Aorta (tissue), 5 donors: ENCODE data around the gene ATP6AP1. TPM values are rescaled to one million over a fixed set of nuclear protein-coding genes. Genes with fewer than 3 reads are reported as not detected.

Source experiments
- ATAC-seq: fragments of 200-7000 bp; cut with Tn5 transposase; one replicate; pipeline ENCODE4 v1.9.1; 2022; ENCODE audit warnings: moderate library complexity; ENCODE audit not compliant: low FRiP score
- DNase-seq, 2 donors: peaks; one replicate each; pipeline ENCODE4 v3.0.0-alpha.2; 2020
- H3K27ac ChIP-seq, 2 donors: one replicate each; pipeline ENCODE4 v1.5.1; 2013; ENCODE audit warnings: low read length in 2 of 2, mild to moderate bottlenecking in 2 of 2, moderate library complexity in 2 of 2, control low read depth in 1 of 2, inconsistent platforms in 1 of 2, low read depth in 1 of 2
- H3K27me3 ChIP-seq, 2 donors: one replicate each; pipeline ENCODE4 v1.6.1; 2013; ENCODE audit warnings: control low read depth in 1 of 2, low read length in 1 of 2, mild to moderate bottlenecking in 1 of 2, moderate library complexity in 1 of 2; ENCODE audit not compliant: insufficient read depth in 2 of 2, control insufficient read depth in 1 of 2
- H3K36me3 ChIP-seq, 2 donors: one replicate each; pipeline ENCODE4 v1.6.1; 2013; ENCODE audit warnings: control low read depth in 1 of 2, low read length in 1 of 2, mild to moderate bottlenecking in 1 of 2; ENCODE audit not compliant: insufficient read depth in 2 of 2, control insufficient read depth in 1 of 2
- H3K4me1 ChIP-seq, 2 donors: one replicate each; pipeline ENCODE4 v1.6.1; 2013; ENCODE audit warnings: low read length in 2 of 2, control low read depth in 1 of 2, mild to moderate bottlenecking in 1 of 2, moderate library complexity in 1 of 2; ENCODE audit not compliant: insufficient read depth in 2 of 2, control insufficient read depth in 1 of 2
- H3K4me3 ChIP-seq, 2 donors: one replicate each; pipeline ENCODE4 v1.5.1; 2013; ENCODE audit warnings: low read length in 2 of 2, control low read depth in 1 of 2, mild to moderate bottlenecking in 1 of 2
- H3K9me3 ChIP-seq: one replicate; pipeline ENCODE4 v1.6.1; 2013; ENCODE audit warnings: mild to moderate bottlenecking, low read length; ENCODE audit not compliant: control insufficient read depth
- WGBS, 2 donors: extraction: QIAGEN DNeasy Blood & Tissue Kit; methylation state at CpG; one replicate each; pipeline ENCODE4 v1.1.7; 2013; 5-methylcytosine and 5-hydroxymethylcytosine counted together
- intact Hi-C, 2 donors: fragments of 100-400 bp; cut with DNase I; formaldehyde crosslinking; loops; one replicate each; pipeline versions ENCODE4 v1.14.2 to v1.15.0; 2022
- microRNA-seq, 2 donors: library from miRNA; unstranded; fragments of <30 nt; microRNA quantifications; one replicate each; pipeline ENCODE4 v1.2.0, GENCODE V29; 2020
- polyA plus RNA-seq, 2 donors: library from polyadenylated mRNA; stranded (reverse); fragments of 200-250 nt; gene quantifications; one replicate each; pipeline ENCODE4 v1.2.3, GENCODE V29; 2013
- total RNA-seq, 2 donors: library from RNA; stranded (reverse); fragmentation: NEBNext Ultra II Directional; extraction: Animal tissue kit (Norgen Biotek cat#: 25700); gene quantifications; one replicate each; pipeline ENCODE4 v1.2.1, GENCODE V29; 2021
- donor health status: healthy with polysubstance abuse.
- donor health status: Bipolar disorder and iron deficiency.
- donor health status: DM: no; HTN: no; CAD: no.
- donor health status: DM: no; HTN: no; CAD: no.
- donor health status: DM: yes; HTN: yes; CAD: no.

The ATP6AP1 gene
- total and polyA plus RNA-seq, 4 donors, result 44.1 to 77.5 (median 63.4) TPM

DNA sequence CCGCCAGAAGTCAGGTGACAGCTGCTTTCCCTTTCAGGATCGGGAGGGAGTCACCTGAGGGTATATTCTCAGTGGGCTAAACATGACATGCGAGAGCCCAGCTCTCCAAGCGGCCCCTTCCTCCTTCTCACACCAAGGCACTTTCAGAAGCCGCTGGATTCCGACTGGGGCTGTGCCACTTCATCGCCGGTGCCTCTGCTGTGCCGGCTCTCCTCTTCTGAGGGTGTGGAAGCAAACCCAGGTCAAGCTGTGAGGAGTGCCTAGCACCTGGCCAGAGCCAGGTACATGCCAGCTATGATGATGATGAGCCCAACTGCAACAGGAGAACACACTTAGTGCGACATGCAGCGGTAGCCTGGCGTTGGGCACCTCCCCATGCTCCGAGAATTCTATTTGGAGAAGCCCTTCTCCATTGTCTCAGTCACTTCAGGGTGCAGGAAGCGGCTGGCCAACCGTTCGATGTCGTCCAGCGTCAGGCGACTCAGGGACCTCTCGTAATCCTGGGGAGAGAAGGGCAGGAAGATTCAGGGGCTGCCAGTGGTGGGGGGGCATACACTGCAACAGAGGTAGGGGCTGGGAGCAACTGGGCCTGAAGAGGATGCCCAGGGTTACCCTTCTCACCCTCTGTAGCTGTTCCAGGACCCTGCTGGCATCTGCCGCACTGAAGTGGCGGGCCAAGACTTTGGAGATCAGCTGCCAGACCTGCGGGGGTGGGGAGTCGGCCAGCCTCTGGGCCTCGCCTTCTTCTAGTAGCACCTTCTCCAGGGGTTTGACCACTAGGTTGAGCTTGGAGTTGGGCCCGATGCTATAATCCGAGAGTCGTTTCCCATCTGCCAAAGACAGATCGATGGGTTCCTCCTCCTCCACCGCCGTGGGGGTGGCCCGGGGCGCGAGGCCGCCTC lies 56.9 kb downstream of the ATP6AP1 start:
- ATAC-seq (no peak), DNase-seq (peak; percentile 47 to 77)
- Histone ChIP-seq H3K4me3 (peak overlapping the region; percentile 17 to 60), H3K27me3 (peaks cover 0 to under 1% of the 10 kb centered on the region in 2 donors), H3K4me1 (no peaks in the 10 kb centered on the region), H3K36me3 (no peaks in the 10 kb centered on the region), H3K9me3 (no peaks in the 10 kb centered on the region), H3K27ac (no peak overlapping the region)
- intact Hi-C loops, result no loop called here
- 35 to 51% methylated on average over 35 of the region's 35 CpGs for WGBS, 2 donors

DNA sequence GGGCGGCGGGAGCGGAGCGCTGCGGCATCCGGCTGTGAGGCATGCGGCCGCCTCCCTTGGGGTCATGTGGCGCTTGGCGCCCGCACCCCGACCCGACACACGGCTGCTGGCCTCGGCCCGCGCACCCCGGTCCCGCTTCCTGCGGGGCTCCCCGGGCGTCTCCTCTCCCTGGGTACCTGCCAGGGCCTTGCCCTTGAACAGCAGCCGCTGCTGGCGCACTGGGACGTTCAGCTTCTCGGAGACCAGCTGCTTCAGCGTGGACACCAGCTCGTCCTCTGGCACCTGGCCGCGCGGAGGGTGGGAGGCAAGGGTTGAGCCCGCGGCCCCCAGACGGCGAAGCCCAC lies 57.5 kb downstream of the ATP6AP1 start:
- Histone ChIP-seq H3K27me3 (peaks cover 0 to 1% of the 10 kb centered on the region in 2 donors), H3K36me3 (no peaks in the 10 kb centered on the region), H3K9me3 (no peaks in the 10 kb centered on the region), H3K4me3 (peak overlapping the region; percentile 17 to 60), H3K27ac (peak overlapping the region in 1 of 2 donors; percentile 16), H3K4me1 (no peaks in the 10 kb centered on the region)
- DNase-seq (peak; percentile 60 to 79), ATAC-seq (no peak)
- intact Hi-C loops, result no loop called here
- WGBS, 2 donors, result 1 to 37% methylated on average over 34 to 35 of the region's 35 CpGs

Small RNA genes lying within 50 kb of the gene (microRNA-seq; reads per million reads assigned to microRNA genes)
- 0.60 to 0.99 reads per million in 2 donors for gene MIR6858

Other genes starting within 250 kb of the ATP6AP1 start
- gene OPN1MW, start 246.1 kb upstream of the ATP6AP1 start, total RNA-seq, result not detected
- gene OPN1MW, start 246.1 kb upstream of the ATP6AP1 start, polyA plus RNA-seq, result not detected
- not detected for gene OPN1MW2, start 208.9 kb upstream of the ATP6AP1 start, total RNA-seq
- gene OPN1MW2, start 208.9 kb upstream of the ATP6AP1 start, polyA plus RNA-seq, result not detected
- gene OPN1MW3, start 171.1 kb upstream of the ATP6AP1 start, total RNA-seq, result not detected
- not detected for gene OPN1MW3, start 171.1 kb upstream of the ATP6AP1 start, polyA plus RNA-seq
- not detected for gene TEX28, start 133.6 kb upstream of the ATP6AP1 start, total RNA-seq
- not detected for gene TEX28, start 133.6 kb upstream of the ATP6AP1 start, polyA plus RNA-seq
- under 1 TPM; 0.23 to 0.24 TPM for gene TKTL1, start 132.9 kb upstream of the ATP6AP1 start, total RNA-seq
- not detected for gene TKTL1, start 132.9 kb upstream of the ATP6AP1 start, polyA plus RNA-seq
- 1,000 to 10,000 TPM; 4,329 to 7,587 TPM for gene FLNA, start 54.0 kb upstream of the ATP6AP1 start, total RNA-seq
- gene FLNA, start 54.0 kb upstream of the ATP6AP1 start, polyA plus RNA-seq, result 1,000 to 10,000 TPM in 1 of 2 donors, 100 to 1,000 TPM in 1; 515 to 7,857 TPM
- 10 to 100 TPM; 49.9 to 73.1 TPM for gene EMD, start 49.4 kb upstream of the ATP6AP1 start, total RNA-seq
- gene EMD, start 49.4 kb upstream of the ATP6AP1 start, polyA plus RNA-seq, result 100 to 1,000 TPM in 1 of 2 donors, 10 to 100 TPM in 1; 97.7 to 157 TPM
- gene RPL10, start 30.3 kb upstream of the ATP6AP1 start, total RNA-seq, result 1,000 to 10,000 TPM; 2,525 to 2,861 TPM
- gene RPL10, start 30.3 kb upstream of the ATP6AP1 start, polyA plus RNA-seq, result 1,000 to 10,000 TPM; 7,028 to 7,505 TPM
- 10 to 100 TPM; 25.9 to 29.0 TPM for gene DNASE1L1, start 19.4 kb upstream of the ATP6AP1 start, total RNA-seq
- gene DNASE1L1, start 19.4 kb upstream of the ATP6AP1 start, polyA plus RNA-seq, result 10 to 100 TPM; 37.3 to 46.2 TPM
- gene TAFAZZIN, start 17.1 kb upstream of the ATP6AP1 start, total RNA-seq, result 10 to 100 TPM; 30.8 to 59.6 TPM
- gene TAFAZZIN, start 17.1 kb upstream of the ATP6AP1 start, polyA plus RNA-seq, result 100 to 1,000 TPM in 1 of 2 donors, 1 to 10 TPM in 1; 5.5 to 129 TPM
- 100 to 1,000 TPM; 124 to 130 TPM for gene GDI1, start 8.5 kb downstream of the ATP6AP1 start, total RNA-seq
- gene GDI1, start 8.5 kb downstream of the ATP6AP1 start, polyA plus RNA-seq, result 100 to 1,000 TPM in 1 of 2 donors, 10 to 100 TPM in 1; 77.0 to 209 TPM
- 10 to 100 TPM; 57.1 to 62.9 TPM for gene FAM50A, start 15.5 kb downstream of the ATP6AP1 start, total RNA-seq
- 100 to 1,000 TPM; 138 to 246 TPM for gene FAM50A, start 15.5 kb downstream of the ATP6AP1 start, polyA plus RNA-seq
- gene PLXNA3, start 29.6 kb downstream of the ATP6AP1 start, total RNA-seq, result 10 to 100 TPM; 59.4 to 79.1 TPM
- 10 to 100 TPM in 1 of 2 donors, 1 to 10 TPM in 1; 6.5 to 39.7 TPM for gene PLXNA3, start 29.6 kb downstream of the ATP6AP1 start, polyA plus RNA-seq
- gene LAGE3, start 50.6 kb downstream of the ATP6AP1 start, total RNA-seq, result 1 to 10 TPM; 6.0 to 8.3 TPM
- gene LAGE3, start 50.6 kb downstream of the ATP6AP1 start, polyA plus RNA-seq, result 1 to 10 TPM; 3.5 to 9.1 TPM
- gene UBL4A, start 57.9 kb downstream of the ATP6AP1 start, total RNA-seq, result 10 to 100 TPM; 20.5 to 27.2 TPM
- gene UBL4A, start 57.9 kb downstream of the ATP6AP1 start, polyA plus RNA-seq, result 10 to 100 TPM; 24.3 to 26.6 TPM
- gene SLC10A3, start 62.0 kb downstream of the ATP6AP1 start, total RNA-seq, result 10 to 100 TPM; 24.2 to 27.7 TPM
- 10 to 100 TPM; 16.8 to 38.8 TPM for gene SLC10A3, start 62.0 kb downstream of the ATP6AP1 start, polyA plus RNA-seq
- 10 to 100 TPM; 26.1 to 34.5 TPM for gene FAM3A, start 87.6 kb downstream of the ATP6AP1 start, total RNA-seq
- 100 to 1,000 TPM in 1 of 2 donors, 10 to 100 TPM in 1; 41.4 to 101 TPM for gene FAM3A, start 87.6 kb downstream of the ATP6AP1 start, polyA plus RNA-seq
- 10 to 100 TPM; 66.2 to 70.9 TPM for gene G6PD, start 118.2 kb downstream of the ATP6AP1 start, total RNA-seq
- 10 to 100 TPM; 19.7 to 61.8 TPM for gene G6PD, start 118.2 kb downstream of the ATP6AP1 start, polyA plus RNA-seq
- gene IKBKG, start 118.9 kb downstream of the ATP6AP1 start, total RNA-seq, result 10 to 100 TPM; 30.3 to 31.8 TPM
- gene IKBKG, start 118.9 kb downstream of the ATP6AP1 start, polyA plus RNA-seq, result 10 to 100 TPM; 12.0 to 51.3 TPM
- gene CTAG1A, start 156.5 kb downstream of the ATP6AP1 start, total RNA-seq, result not detected
- not detected for gene CTAG1A, start 156.5 kb downstream of the ATP6AP1 start, polyA plus RNA-seq
- gene CTAG1B, start 190.6 kb downstream of the ATP6AP1 start, total RNA-seq, result not detected
- not detected for gene CTAG1B, start 190.6 kb downstream of the ATP6AP1 start, polyA plus RNA-seq
- not detected for gene CTAG2, start 224.9 kb downstream of the ATP6AP1 start, total RNA-seq
- 10 to 100 TPM in 1 of 2 donors, not detected in 1; 11.0 TPM for gene CTAG2, start 224.9 kb downstream of the ATP6AP1 start, polyA plus RNA-seq